Measurements from ENCODE around the gene TMEM45A.

DNA sequence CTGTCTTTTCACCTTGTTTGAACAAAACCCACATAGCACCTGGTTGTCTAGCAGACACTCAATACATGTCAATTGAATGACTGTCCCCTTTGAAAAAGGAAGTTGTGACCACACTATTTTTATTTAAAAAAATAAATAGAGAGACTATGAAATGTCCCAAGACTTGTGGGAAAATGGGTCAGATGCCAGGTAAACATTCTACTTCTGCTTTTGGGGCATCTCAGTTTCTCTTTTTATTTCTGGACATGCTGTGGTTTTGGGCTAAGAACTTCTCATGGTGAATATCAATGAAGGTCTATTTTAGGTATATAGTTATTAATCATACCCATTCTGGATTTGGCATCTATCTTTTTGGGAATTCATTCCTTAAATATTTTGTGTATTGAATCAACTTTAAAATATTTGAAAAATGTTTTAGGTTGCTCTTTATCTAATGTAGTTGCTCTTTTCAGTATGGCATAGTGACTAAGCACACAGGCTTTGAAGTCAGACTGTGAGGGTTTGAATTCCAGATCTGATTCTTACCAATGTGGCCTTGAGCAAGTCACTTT is 4.4 kb downstream of the TMEM45A start:
- TF ChIP-seq CTCF (IDR thresholded peaks at IDR 0.05) (no peak), MAX (CRISPR knock-in tag; IDR thresholded peaks at IDR 0.05) (no peak), CREB1 (CRISPR knock-in tag; IDR thresholded peaks at IDR 0.05) (no peak)
